HCT116 (cell line): ENCODE results near the gene PGS1. TPM values are rescaled to one million over a fixed set of nuclear protein-coding genes. Genes with fewer than 3 reads are reported as not detected.

Experiments
- ATAC-seq: fragments of 200-7000 bp; cut with Tn5 transposase; 2 replicates; pipeline ENCODE4 v1.9.1; 2020; ENCODE audit warnings: mild to moderate bottlenecking, moderate library complexity
- BruUV-seq: library from RNA; stranded (reverse); fragments of 400-500 nt; replicated peaks from 2 replicates; lab custom pipeline; 2021; lab: Mats Ljungman, UMichigan
- CTCF ChIA-PET: fragments of 300-600 bp; sonication (Branson Sonifier 250); formaldehyde crosslinking; loops from one replicate; lab custom pipeline; 2021; ENCODE audit warnings: antibody characterized with exemption; lab: Charles Lee
- POLR2A ChIA-PET: fragments of 300-600, 350-600 bp; sonication (Branson Sonifier 250); formaldehyde crosslinking; loops from one replicate; lab custom pipeline; 2021; ENCODE audit warnings: antibody characterized with exemption; lab: Charles Lee
- RAD21 ChIA-PET, 2 experiments: fragments of 300-600 bp; sonication (Branson Sonifier 250); formaldehyde crosslinking; loops; one replicate each; lab custom pipeline; 2023; ENCODE audit warnings: low total read pairs in 2 of 2; ENCODE audit not compliant: uncharacterized antibody in 2 of 2, unreplicated experiment in 2 of 2, low non-redundant PET in 1 of 2; lab: Charles Lee
- DNase-seq: peaks from one replicate; pipeline ENCODE4 v3.0.0-alpha.2; 2010; ENCODE audit warnings: low read depth, low spot score
- H2AFZ ChIP-seq: fragments of 200-600 bp; shearing (Covaris generic), sonication (generic); 2 replicates; pipeline ENCODE4 v1.6.1; 2017; ENCODE audit warnings: low read depth, mixed run types, mixed read lengths, antibody characterized with exemption, low read length; ENCODE audit not compliant: poor library complexity, severe bottlenecking
- H3K27ac ChIP-seq: 2 replicates; pipeline ENCODE4 v1.5.1; 2012; ENCODE audit warnings: low read depth, low read length
- H3K27me3 ChIP-seq: fragments of 200-600 bp; sonication (generic); 2 replicates; pipeline ENCODE4 v1.6.1; 2016; ENCODE audit warnings: mixed run types, low read length, mixed read lengths; ENCODE audit not compliant: insufficient read depth
- H3K36me3 ChIP-seq, 2 experiments: fragments of 200-500 bp in 1 of 2; fragments of 200-600 bp in 1 of 2; sonication (Bioruptor generic) in 1 of 2; sonication (generic) in 1 of 2; 2 replicates each; pipeline versions ENCODE4 v1.5.1 to v1.6.1; 2014 to 2016; ENCODE audit warnings: low read length in 2 of 2, inconsistent platforms in 1 of 2, mixed read lengths in 1 of 2, mixed run types in 1 of 2; ENCODE audit not compliant: insufficient read depth in 2 of 2, control insufficient read depth in 1 of 2
- H3K4me1 ChIP-seq, 2 experiments: fragments of 200-600 bp in 1 of 2; sonication (generic) in 1 of 2; 2 replicates each; pipeline versions ENCODE4 v1.5.1 to v1.6.1; 2012 to 2017; ENCODE audit warnings: low read length in 2 of 2, inconsistent platforms in 1 of 2, mild to moderate bottlenecking in 1 of 2, mixed read lengths in 1 of 2, mixed run types in 1 of 2, moderate library complexity in 1 of 2; ENCODE audit not compliant: insufficient read depth in 2 of 2, control insufficient read depth in 1 of 2
- H3K4me2 ChIP-seq: fragments of 200-600 bp; sonication (generic); 2 replicates; pipeline ENCODE4 v1.6.1; 2017; ENCODE audit warnings: mixed run types, low read length, mixed read lengths
- H3K4me3 ChIP-seq, 2 experiments: fragments of 200-600 bp in 1 of 2; sonication (generic) in 1 of 2; replicated peaks in 1 of 2; 2 replicates each; pipeline ENCODE4 v1.5.1; 2011 to 2016; ENCODE audit warnings: low read length in 2 of 2, control low read depth in 1 of 2, low read depth in 1 of 2, mild to moderate bottlenecking in 1 of 2, mixed read lengths in 1 of 2, mixed run types in 1 of 2
- H3K79me2 ChIP-seq: fragments of 200-600 bp; sonication (generic); 2 replicates; pipeline ENCODE4 v1.6.1; 2017; ENCODE audit warnings: mild to moderate bottlenecking, mixed run types, low read length, moderate library complexity, mixed read lengths; ENCODE audit not compliant: insufficient read depth
- H3K9ac ChIP-seq: fragments of 200-600 bp; sonication (generic); 2 replicates; pipeline ENCODE4 v1.6.1; 2016; ENCODE audit warnings: low read length, mixed read lengths
- H3K9me2 ChIP-seq: fragments of 200-600 bp; sonication (generic), shearing (Covaris generic); 2 replicates; pipeline ENCODE4 v1.6.1; 2017; ENCODE audit warnings: mixed run types, mild to moderate bottlenecking, moderate library complexity; ENCODE audit not compliant: insufficient read depth
- H3K9me3 ChIP-seq, 2 experiments: fragments of 200-500 bp in 1 of 2; fragments of 200-600 bp in 1 of 2; sonication (Bioruptor generic) in 1 of 2; sonication (generic) in 1 of 2; 2 replicates each; pipeline ENCODE4 v1.6.1; 2014 to 2017; ENCODE audit warnings: low read length in 2 of 2, mixed read lengths in 2 of 2, inconsistent platforms in 1 of 2, low read depth in 1 of 2, mild to moderate bottlenecking in 1 of 2, mixed run types in 1 of 2, moderate library complexity in 1 of 2; ENCODE audit not compliant: control insufficient read depth in 1 of 2, insufficient read depth in 1 of 2
- H4K20me1 ChIP-seq: fragments of 200-600 bp; sonication (generic), shearing (Covaris generic); 2 replicates; pipeline ENCODE4 v1.6.1; 2017; ENCODE audit warnings: mixed run types, mild to moderate bottlenecking, moderate library complexity; ENCODE audit not compliant: insufficient read depth
- CBX3 ChIP-seq: IDR thresholded peaks from 2 replicates; pipeline ENCODE4 v1.6.1; 2012; ENCODE audit warnings: low read depth
- CEBPB ChIP-seq: IDR thresholded peaks from 2 replicates; pipeline ENCODE4 v1.6.1; 2012; ENCODE audit warnings: low read depth
- EGR1 ChIP-seq: IDR thresholded peaks from 2 replicates; pipeline ENCODE4 v1.6.1; 2012; ENCODE audit warnings: low read depth
- ELF1 ChIP-seq: IDR thresholded peaks from 2 replicates; pipeline ENCODE4 v1.6.1; 2012; ENCODE audit warnings: low read depth, borderline replicate concordance
- EZH2 ChIP-seq: fragments of 200-600 bp; sonication (generic); IDR thresholded peaks from 2 replicates; pipeline ENCODE4 v1.6.1; 2017; ENCODE audit warnings: antibody characterized with exemption, mixed run types
- EZH2phosphoT487 ChIP-seq: fragments of 200-600 bp; IDR thresholded peaks from 2 replicates; pipeline ENCODE4 v1.6.1; 2018; ENCODE audit warnings: antibody characterized with exemption, borderline replicate concordance
- FOSL1 ChIP-seq: IDR thresholded peaks from 2 replicates; pipeline ENCODE4 v1.6.1; 2012; ENCODE audit warnings: low read depth
- JUND ChIP-seq: IDR thresholded peaks from 2 replicates; pipeline ENCODE4 v1.6.1; 2012
- POLR2A ChIP-seq: IDR thresholded peaks from 2 replicates; pipeline ENCODE4 v1.7.0; 2011; ENCODE audit warnings: borderline replicate concordance; ENCODE audit not compliant: insufficient read depth, insufficient read length; ENCODE audit errors: extremely low read depth
- POLR2AphosphoS5 ChIP-seq: IDR thresholded peaks from 2 replicates; pipeline ENCODE4 v1.6.1; 2011; ENCODE audit warnings: mild to moderate bottlenecking, low read depth, low read length, moderate library complexity
- REST ChIP-seq: IDR thresholded peaks from 2 replicates; pipeline ENCODE4 v1.6.1; 2012; ENCODE audit warnings: low read depth
- SIN3A ChIP-seq: IDR thresholded peaks from 2 replicates; pipeline ENCODE4 v1.6.1; 2012; ENCODE audit warnings: low read depth
- SP1 ChIP-seq: IDR thresholded peaks from 2 replicates; pipeline ENCODE4 v1.6.1; 2012; ENCODE audit warnings: low read depth
- TCF7L2 ChIP-seq: IDR thresholded peaks from 2 replicates; pipeline ENCODE4 v1.7.0; 2011; ENCODE audit warnings: borderline replicate concordance, inconsistent platforms; ENCODE audit not compliant: insufficient read depth, insufficient read length; ENCODE audit errors: extremely low read depth
- YY1 ChIP-seq: IDR thresholded peaks from 2 replicates; pipeline ENCODE4 v1.6.1; 2011; ENCODE audit warnings: low read length, low read depth, moderate library complexity, mild to moderate bottlenecking; ENCODE audit not compliant: insufficient replicate concordance; ENCODE audit errors: extremely low read depth
- ZNF274 ChIP-seq: fragments of 200-500 bp; sonication (Bioruptor generic); IDR thresholded peaks from 2 replicates; pipeline ENCODE4 v1.6.1; 2014; ENCODE audit warnings: mild to moderate bottlenecking, low read depth, low read length, inconsistent platforms
- intact Hi-C: fragments of 100-400 bp; cut with micrococcal nuclease; formaldehyde crosslinking; loops from 2 replicates; pipeline ENCODE4 v1.10.0; 2022
- total RNA-seq: library from RNA; stranded (reverse); gene quantifications from one replicate; pipeline ENCODE4 v1.2.1, GENCODE V29; 2021; ENCODE audit not compliant: unreplicated experiment
- TF ChIP-seq, protein P1 (sequence below): IDR thresholded peaks from 2 replicates; pipeline ENCODE4 v1.6.1; 2012
- TF ChIP-seq, protein P2 (sequence below): IDR thresholded peaks from 2 replicates; pipeline ENCODE4 v1.6.1; 2011; ENCODE audit warnings: mild to moderate bottlenecking, low read length, moderate library complexity; ENCODE audit not compliant: insufficient replicate concordance; ENCODE audit errors: extremely low read depth

Gene PGS1
- total RNA-seq, 1 experiment from 2014 or later: 44.4 TPM

DNA sequence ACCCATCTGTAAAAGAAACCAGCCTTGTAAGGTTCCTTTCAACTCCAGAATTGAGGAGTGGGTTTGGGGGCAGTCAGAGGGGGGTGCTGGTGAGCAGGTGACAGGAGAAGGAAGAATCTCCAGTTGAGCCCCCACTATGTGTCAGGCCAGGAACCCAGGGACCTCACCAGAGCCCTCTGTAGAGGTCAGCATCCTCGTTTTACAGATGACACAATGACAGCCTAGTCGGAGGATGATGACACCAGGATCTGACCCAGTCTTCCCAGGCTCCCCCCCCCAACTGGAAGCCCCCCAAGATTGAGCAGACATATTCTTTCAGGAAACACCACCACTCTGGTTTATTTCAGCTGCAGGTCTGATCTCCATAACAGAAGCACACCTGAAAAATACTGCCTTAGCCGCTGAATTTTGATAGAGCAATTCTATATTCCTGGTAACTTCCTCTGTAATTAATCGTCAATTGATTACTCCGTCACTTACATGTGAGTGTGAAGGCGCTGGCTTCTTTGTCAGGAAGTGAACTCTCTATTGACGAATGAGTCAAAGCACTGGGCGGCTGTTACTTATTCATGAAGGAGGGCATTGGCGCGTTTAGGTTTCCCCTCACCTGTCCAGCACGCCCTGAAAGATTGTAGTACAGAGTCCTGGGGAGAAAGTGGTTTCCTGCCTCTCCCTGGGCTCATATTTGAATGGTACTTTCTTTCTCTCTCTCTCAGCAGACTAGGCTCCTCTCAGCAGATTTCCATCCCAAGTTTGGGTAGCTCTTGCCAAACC is 39.8 kb upstream of the PGS1 start:
- peak overlapping the region; percentile 4 to 17; a peak in 2 of 4 replicates for H3K4me3 ChIP-seq
- no peaks in the 10 kb centered on the region for H3K36me3 ChIP-seq
- BruUV-seq: TSS peak; percentile 82
- intact Hi-C loops: loop anchor here (1.0 kb wide), 1 partner anchor 48 kb away; no protein-coding TSS in a partner anchor
- H3K4me2 ChIP-seq: peak overlapping the region; percentile 59
- H3K9me3 ChIP-seq: no peaks in the 10 kb centered on the region
- DNase-seq: peak; percentile 75
- H3K79me2 ChIP-seq: no peaks in the 10 kb centered on the region
- peak overlapping the region; percentile 20 for H2AFZ ChIP-seq
- no peaks in the 10 kb centered on the region for H3K9me2 ChIP-seq
- peak; percentile 8; the same call in 1 of the 2 replicates for ATAC-seq
- RAD21 ChIA-PET: interaction anchor here in 1 of 2 experiments (0.9 kb wide), 1 partner anchor 22 kb away, joined by 3 read pairs; no protein-coding TSS in a partner anchor
- CTCF ChIA-PET: interaction anchor here (0.6 to 1.5 kb wide), 3 partner anchors 22 to 584 kb away, joined by 3 to 4 read pairs (median 3); no protein-coding TSS in a partner anchor
- peaks cover 61 to 90% of the 10 kb centered on the region in 2 experiments for H3K4me1 ChIP-seq
- peak overlapping the region; percentile 37 for H3K27ac ChIP-seq
- H3K9ac ChIP-seq: peak overlapping the region; percentile 39
- POLR2A ChIA-PET: interaction anchor here (0.6 to 2.2 kb wide), 5 partner anchors 9 to 1084 kb away, joined by 3 to 8 read pairs (median 3); partner anchors contain the start of genes AFMID and TK1
- H3K27me3 ChIP-seq: no peaks in the 10 kb centered on the region
- no peaks in the 10 kb centered on the region for H4K20me1 ChIP-seq
- TF ChIP-seq EGR1 (no peak), CEBPB (no peak), SP1 (peak; percentile 81), YY1 (peak; percentile 60), EZH2 (no peak), SIN3A (peak; percentile 70; the same call in 1 of the 2 replicates), EZH2phosphoT487 (no peak), JUND (peak; percentile 63), ELF1 (no peak), FOSL1 (peak; percentile 67; the same call in 1 of the 2 replicates), TCF7L2 (no peak), REST (no peak), POLR2AphosphoS5 (peak; percentile 67), POLR2A (no peak), ZNF274 (no peak), CBX3 (peak; percentile 82)
- TF ChIP-seq, protein P1, sequence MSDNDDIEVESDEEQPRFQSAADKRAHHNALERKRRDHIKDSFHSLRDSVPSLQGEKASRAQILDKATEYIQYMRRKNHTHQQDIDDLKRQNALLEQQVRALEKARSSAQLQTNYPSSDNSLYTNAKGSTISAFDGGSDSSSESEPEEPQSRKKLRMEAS: peak; percentile 86
- TF ChIP-seq, protein P2, sequence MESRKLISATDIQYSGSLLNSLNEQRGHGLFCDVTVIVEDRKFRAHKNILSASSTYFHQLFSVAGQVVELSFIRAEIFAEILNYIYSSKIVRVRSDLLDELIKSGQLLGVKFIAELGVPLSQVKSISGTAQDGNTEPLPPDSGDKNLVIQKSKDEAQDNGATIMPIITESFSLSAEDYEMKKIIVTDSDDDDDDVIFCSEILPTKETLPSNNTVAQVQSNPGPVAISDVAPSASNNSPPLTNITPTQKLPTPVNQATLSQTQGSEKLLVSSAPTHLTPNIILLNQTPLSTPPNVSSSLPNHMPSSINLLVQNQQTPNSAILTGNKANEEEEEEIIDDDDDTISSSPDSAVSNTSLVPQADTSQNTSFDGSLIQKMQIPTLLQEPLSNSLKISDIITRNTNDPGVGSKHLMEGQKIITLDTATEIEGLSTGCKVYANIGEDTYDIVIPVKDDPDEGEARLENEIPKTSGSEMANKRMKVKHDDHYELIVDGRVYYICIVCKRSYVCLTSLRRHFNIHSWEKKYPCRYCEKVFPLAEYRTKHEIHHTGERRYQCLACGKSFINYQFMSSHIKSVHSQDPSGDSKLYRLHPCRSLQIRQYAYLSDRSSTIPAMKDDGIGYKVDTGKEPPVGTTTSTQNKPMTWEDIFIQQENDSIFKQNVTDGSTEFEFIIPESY: no peak
